HepG2 (cell line): Measurements from ENCODE around the gene DUOXA1.

ENCODE experiments used
- ASH2L ChIP-seq: fragments of 300-600, 200-600 bp; sonication (generic); IDR thresholded peaks from 2 replicates; pipeline ENCODE4 v1.7.0; 2017; ENCODE audit warnings: low read depth, mild to moderate bottlenecking, moderate library complexity, mixed read lengths, low read length; ENCODE audit not compliant: insufficient read length
- CEBPG ChIP-seq: IDR thresholded peaks from 2 replicates; pipeline ENCODE4 v1.6.1; 2016
- KDM1A ChIP-seq: IDR thresholded peaks from 2 replicates; pipeline ENCODE4 v1.6.1; 2016; ENCODE audit warnings: missing compliant biosample characterization
- TSC22D2 ChIP-seq: sonication (generic); formaldehyde crosslinking; IDR thresholded peaks from 2 replicates; pipeline ENCODE4 v1.5.1; 2020; ENCODE audit warnings: missing genetic modification reagents, mild to moderate bottlenecking, borderline replicate concordance
- ZNF501 ChIP-seq: sonication (generic); formaldehyde crosslinking; IDR thresholded peaks from 2 replicates; pipeline ENCODE4 v1.5.1; 2020; ENCODE audit warnings: mild to moderate bottlenecking, moderate library complexity, missing genetic modification reagents
- TF ChIP-seq, protein P1 (sequence below), 2 experiments: fragments of 450-650 bp in 1 of 2; sonication (generic) in 1 of 2; formaldehyde crosslinking in 1 of 2; IDR thresholded peaks; 2 replicates each; pipeline versions ENCODE4 v1.6.1 to v1.8.0; 2016 to 2022; ENCODE audit warnings: antibody characterized with exemption in 1 of 2, mild to moderate bottlenecking in 1 of 2, missing genetic modification reagents in 1 of 2
- TF ChIP-seq, protein P2 (sequence below): sonication (generic); formaldehyde crosslinking; IDR thresholded peaks from 2 replicates; pipeline ENCODE4 v1.5.0; 2020; ENCODE audit warnings: mild to moderate bottlenecking, missing genetic modification reagents, moderate library complexity

DNA sequence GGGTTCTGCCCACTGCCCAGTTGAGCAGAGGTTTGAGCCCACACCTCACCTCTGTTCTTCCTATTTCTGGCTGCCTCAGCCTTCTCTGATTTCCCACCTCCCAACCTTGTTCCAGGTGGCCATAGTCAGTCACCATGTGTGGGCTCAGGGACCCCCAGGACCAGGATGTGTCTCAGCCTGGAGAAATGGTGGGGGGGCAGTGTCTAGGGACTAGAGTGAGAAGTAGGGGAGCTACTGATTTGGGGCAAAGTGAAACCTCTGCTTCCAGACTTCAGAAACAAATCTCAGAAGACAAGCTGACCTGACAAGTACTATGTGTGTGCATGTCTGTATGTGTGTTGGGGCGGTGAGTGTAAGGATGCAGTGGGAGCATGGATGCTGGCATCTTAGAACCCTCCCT lies 35.2 kb upstream of the DUOXA1 start:
- no peak for TF ChIP-seq TSC22D2 (CRISPR knock-in tag)
- no peak for TF ChIP-seq KDM1A (CRISPR knock-in tag)
- no peak for TF ChIP-seq ASH2L
- TF ChIP-seq, protein P1, sequence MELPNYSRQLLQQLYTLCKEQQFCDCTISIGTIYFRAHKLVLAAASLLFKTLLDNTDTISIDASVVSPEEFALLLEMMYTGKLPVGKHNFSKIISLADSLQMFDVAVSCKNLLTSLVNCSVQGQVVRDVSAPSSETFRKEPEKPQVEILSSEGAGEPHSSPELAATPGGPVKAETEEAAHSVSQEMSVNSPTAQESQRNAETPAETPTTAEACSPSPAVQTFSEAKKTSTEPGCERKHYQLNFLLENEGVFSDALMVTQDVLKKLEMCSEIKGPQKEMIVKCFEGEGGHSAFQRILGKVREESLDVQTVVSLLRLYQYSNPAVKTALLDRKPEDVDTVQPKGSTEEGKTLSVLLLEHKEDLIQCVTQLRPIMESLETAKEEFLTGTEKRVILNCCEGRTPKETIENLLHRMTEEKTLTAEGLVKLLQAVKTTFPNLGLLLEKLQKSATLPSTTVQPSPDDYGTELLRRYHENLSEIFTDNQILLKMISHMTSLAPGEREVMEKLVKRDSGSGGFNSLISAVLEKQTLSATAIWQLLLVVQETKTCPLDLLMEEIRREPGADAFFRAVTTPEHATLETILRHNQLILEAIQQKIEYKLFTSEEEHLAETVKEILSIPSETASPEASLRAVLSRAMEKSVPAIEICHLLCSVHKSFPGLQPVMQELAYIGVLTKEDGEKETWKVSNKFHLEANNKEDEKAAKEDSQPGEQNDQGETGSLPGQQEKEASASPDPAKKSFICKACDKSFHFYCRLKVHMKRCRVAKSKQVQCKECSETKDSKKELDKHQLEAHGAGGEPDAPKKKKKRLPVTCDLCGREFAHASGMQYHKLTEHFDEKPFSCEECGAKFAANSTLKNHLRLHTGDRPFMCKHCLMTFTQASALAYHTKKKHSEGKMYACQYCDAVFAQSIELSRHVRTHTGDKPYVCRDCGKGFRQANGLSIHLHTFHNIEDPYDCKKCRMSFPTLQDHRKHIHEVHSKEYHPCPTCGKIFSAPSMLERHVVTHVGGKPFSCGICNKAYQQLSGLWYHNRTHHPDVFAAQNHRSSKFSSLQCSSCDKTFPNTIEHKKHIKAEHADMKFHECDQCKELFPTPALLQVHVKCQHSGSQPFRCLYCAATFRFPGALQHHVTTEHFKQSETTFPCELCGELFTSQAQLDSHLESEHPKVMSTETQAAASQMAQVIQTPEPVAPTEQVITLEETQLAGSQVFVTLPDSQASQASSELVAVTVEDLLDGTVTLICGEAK (IDR thresholded peaks at IDR 0.05) = no peak
- TF ChIP-seq, protein P1 (CRISPR knock-in tag; IDR thresholded peaks at IDR 0.05) = no peak
- TF ChIP-seq CEBPG (CRISPR knock-in tag) = no peak
- no peak for TF ChIP-seq ZNF501 (CRISPR knock-in tag)
- TF ChIP-seq, protein P2, sequence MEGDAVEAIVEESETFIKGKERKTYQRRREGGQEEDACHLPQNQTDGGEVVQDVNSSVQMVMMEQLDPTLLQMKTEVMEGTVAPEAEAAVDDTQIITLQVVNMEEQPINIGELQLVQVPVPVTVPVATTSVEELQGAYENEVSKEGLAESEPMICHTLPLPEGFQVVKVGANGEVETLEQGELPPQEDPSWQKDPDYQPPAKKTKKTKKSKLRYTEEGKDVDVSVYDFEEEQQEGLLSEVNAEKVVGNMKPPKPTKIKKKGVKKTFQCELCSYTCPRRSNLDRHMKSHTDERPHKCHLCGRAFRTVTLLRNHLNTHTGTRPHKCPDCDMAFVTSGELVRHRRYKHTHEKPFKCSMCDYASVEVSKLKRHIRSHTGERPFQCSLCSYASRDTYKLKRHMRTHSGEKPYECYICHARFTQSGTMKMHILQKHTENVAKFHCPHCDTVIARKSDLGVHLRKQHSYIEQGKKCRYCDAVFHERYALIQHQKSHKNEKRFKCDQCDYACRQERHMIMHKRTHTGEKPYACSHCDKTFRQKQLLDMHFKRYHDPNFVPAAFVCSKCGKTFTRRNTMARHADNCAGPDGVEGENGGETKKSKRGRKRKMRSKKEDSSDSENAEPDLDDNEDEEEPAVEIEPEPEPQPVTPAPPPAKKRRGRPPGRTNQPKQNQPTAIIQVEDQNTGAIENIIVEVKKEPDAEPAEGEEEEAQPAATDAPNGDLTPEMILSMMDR (CRISPR knock-in tag) = no peak
